Iris pigment epithelial cell (primary cell): ENCODE results near the gene FBXO44.

Source experiments
- DNase-seq: peaks from one replicate; pipeline ENCODE4 v3.0.0-alpha.2; 2011; ENCODE audit warnings: low read depth

FBXO44 gene

GRCh38 chr1:11708554-11709350 lies 54.1 kb downstream of the FBXO44 start:
- DNase-seq = no peak

GRCh38 chr1:11711490-11711889 lies 56.8 kb downstream of the FBXO44 start:
- DNase-seq = no peak

DNA sequence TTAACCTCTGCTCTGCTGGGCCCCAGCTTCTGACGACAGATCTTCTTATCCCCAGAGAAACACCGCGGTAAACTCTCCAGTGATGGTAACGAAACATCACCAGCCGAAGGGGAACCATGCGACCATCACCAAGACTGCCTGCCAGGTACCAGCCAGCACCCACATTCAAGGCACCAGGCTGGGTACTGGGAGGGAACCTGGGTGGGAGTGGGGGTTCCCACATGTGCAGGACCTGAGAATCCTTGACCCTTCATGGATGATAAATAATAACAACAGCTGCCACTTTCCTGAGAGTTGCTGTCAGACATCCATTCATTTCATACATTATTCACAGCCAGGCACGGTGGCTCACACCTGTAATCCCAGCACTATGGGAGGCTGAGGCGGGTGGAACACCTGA lies 57.6 kb downstream of the FBXO44 start:
- no peak for DNase-seq
